ENCODE measurements around the gene ATP11B. TPM values are rescaled to one million over a fixed set of nuclear protein-coding genes. Genes with fewer than 3 reads are reported as not detected.

The ATP11B gene
- total and polyA plus RNA-seq, 10 of the 15 experiments (the other 5 are each of a cell fraction or from before 2014, with no cell fraction given): 10.3 to 66.9 (median 36.7) TPM

DNA sequence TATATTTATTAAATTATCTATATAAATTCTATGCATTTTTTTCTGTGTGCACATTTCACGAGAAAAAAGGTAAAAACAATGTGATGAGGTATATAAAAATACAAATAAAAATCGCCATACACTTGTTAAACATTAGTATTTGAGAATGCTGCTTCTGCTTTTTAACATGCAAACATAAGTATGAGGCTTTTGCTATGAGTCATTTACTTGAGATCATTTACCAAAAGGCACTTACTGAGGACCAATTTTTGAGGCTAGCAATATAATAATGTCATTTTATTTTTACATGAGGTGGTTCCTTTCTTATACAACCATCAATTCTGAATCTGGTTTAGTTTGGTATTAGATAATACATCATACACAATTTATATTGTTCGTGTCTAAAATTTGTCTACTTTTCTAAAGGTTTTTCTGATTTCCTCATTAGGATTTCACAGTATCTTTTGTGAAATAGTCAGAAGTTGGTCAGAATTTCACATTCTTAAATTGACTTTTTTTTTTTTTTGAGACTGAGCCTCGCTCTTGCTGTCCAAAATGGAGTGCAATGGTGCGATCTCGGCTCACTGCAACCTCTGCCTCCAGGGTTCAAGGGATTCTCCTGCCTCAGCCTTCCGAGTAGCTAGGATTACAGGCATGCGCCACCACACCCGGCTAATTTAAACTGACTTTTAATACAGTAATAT lies 161.4 kb downstream of the ATP11B start (continued):
- TF ChIP-seq CHD4 (IDR thresholded peaks at IDR 0.05): no peak
- no peak for TF ChIP-seq STAT3 (IDR thresholded peaks at IDR 0.05; ENCODE audit: low read depth, low read length)
- TF ChIP-seq MTA2 (IDR thresholded peaks at IDR 0.05; ENCODE audit: low read depth): peak; percentile 82
- no peak for TF ChIP-seq WRNIP1 (IDR thresholded peaks at IDR 0.05; ENCODE audit: borderline replicate concordance, low read depth, low read length)
- TF ChIP-seq ZZZ3 (IDR thresholded peaks at IDR 0.05; ENCODE audit: control insufficient read depth, insufficient read length, low read depth): no peak
- no peak for TF ChIP-seq NRF1 (conservative IDR thresholded peaks at IDR 0.05; ENCODE audit: low read depth, low read length)
- no peak for TF ChIP-seq E2F8 (IDR thresholded peaks at IDR 0.05; ENCODE audit: low read depth, partially characterized antibody)
- no peak for TF ChIP-seq PAX5 (IDR thresholded peaks at IDR 0.05; ENCODE audit: borderline replicate concordance, low read depth, low read length)
- TF ChIP-seq RELB (IDR thresholded peaks at IDR 0.05; ENCODE audit: low read depth): peak; percentile 41; the same call in 1 of the 2 replicates
- no peak for TF ChIP-seq POLR2AphosphoS2 (IDR thresholded peaks at IDR 0.05; ENCODE audit: low read depth, low read length)
- no peak for TF ChIP-seq POU2F2 (IDR thresholded peaks at IDR 0.05; ENCODE audit: borderline replicate concordance, low read depth, low read length)
- peak; percentile 60; the same call in 1 of the 2 replicates for TF ChIP-seq NFIC (IDR thresholded peaks at IDR 0.05; ENCODE audit: low read depth, low read length)
- no peak for TF ChIP-seq NR2F1 (conservative IDR thresholded peaks at IDR 0.05)
- TF ChIP-seq E2F4 (IDR thresholded peaks at IDR 0.05; ENCODE audit: low read depth, low read length): no peak
- peak in 1 of 2 experiments; percentile 36; a peak in 1 of 4 replicates for TF ChIP-seq EP300 (IDR thresholded peaks at IDR 0.05; ENCODE audit: borderline replicate concordance in 1 of 2, control insufficient read depth in 1 of 2, low read depth in 2 of 2, low read length in 2 of 2)
- TF ChIP-seq YBX1 (IDR thresholded peaks at IDR 0.05): no peak
- no peak for TF ChIP-seq NBN (IDR thresholded peaks at IDR 0.05)
- TF ChIP-seq PBX3 (IDR thresholded peaks at IDR 0.05; ENCODE audit: insufficient replicate concordance, low read depth, low read length): no peak
- TF ChIP-seq KLF5 (IDR thresholded peaks at IDR 0.05; ENCODE audit: partially characterized antibody): no peak
